IPS-18a (cell line): ENCODE data around the gene CFAP97D2.
"Not testable (repeated sequence)": the region's sequence is repeated elsewhere in the genome, so short reads cannot be mapped to it uniquely, and the experiment has no call there.

Experiments
- H3K27ac ChIP-seq: one replicate; pipeline ENCODE4 v1.5.1; 2013; ENCODE audit warnings: low read length
- H3K27me3 ChIP-seq: one replicate; pipeline ENCODE4 v1.6.1; 2013; ENCODE audit warnings: mild to moderate bottlenecking, low read length; ENCODE audit not compliant: control insufficient read depth, insufficient read depth
- H3K36me3 ChIP-seq: one replicate; pipeline ENCODE4 v1.6.1; 2013; ENCODE audit warnings: low read depth, low read length; ENCODE audit not compliant: control insufficient read depth
- H3K4me1 ChIP-seq: one replicate; pipeline ENCODE4 v1.6.1; 2013; ENCODE audit warnings: low read depth, low read length; ENCODE audit not compliant: control insufficient read depth
- H3K4me3 ChIP-seq: one replicate; pipeline ENCODE4 v1.5.1; 2013; ENCODE audit warnings: low read length
- H3K9ac ChIP-seq: one replicate; pipeline ENCODE4 v1.6.1; 2013; ENCODE audit warnings: mild to moderate bottlenecking, low read length, moderate library complexity
- H3K9me3 ChIP-seq: one replicate; pipeline ENCODE4 v1.6.1; 2013; ENCODE audit warnings: low read depth, low read length; ENCODE audit not compliant: control insufficient read depth

Gene CFAP97D2

GRCh38 chr13:114153485-114154080 lies 25.5 kb upstream of the CFAP97D2 start:
- Histone ChIP-seq H3K27ac (no peak overlapping the region), H3K4me1 (no peaks in the 10 kb centered on the region), H3K36me3 (no peaks in the 10 kb centered on the region), H3K9ac (no peak overlapping the region), H3K9me3 (no peaks in the 10 kb centered on the region), H3K27me3 (no peaks in the 10 kb centered on the region), H3K4me3 (no peak overlapping the region)

- no peak overlapping the region for H3K4me3 ChIP-seq
- no peaks in the 10 kb centered on the region for H3K9me3 ChIP-seq
- H3K36me3 ChIP-seq: no peaks in the 10 kb centered on the region
- no peak overlapping the region for H3K9ac ChIP-seq
- no peaks in the 10 kb centered on the region for H3K4me1 ChIP-seq
- H3K27ac ChIP-seq: no peak overlapping the region
- H3K27me3 ChIP-seq: no peaks in the 10 kb centered on the region
Observed at GRCh38 chr13:114154476-114154875, 24.6 kb upstream of the CFAP97D2 start.

- Histone ChIP-seq H3K36me3 (no peaks in the 10 kb centered on the region), H3K27me3 (no peaks in the 10 kb centered on the region), H3K9me3 (no peaks in the 10 kb centered on the region), H3K9ac (no peak overlapping the region), H3K4me1 (no peaks in the 10 kb centered on the region), H3K27ac (no peak overlapping the region), H3K4me3 (no peak overlapping the region)
Observed at GRCh38 chr13:114155320-114155719, 23.7 kb upstream of the CFAP97D2 start.

- Histone ChIP-seq H3K27ac (no peak overlapping the region), H3K4me1 (no peaks in the 10 kb centered on the region), H3K36me3 (no peaks in the 10 kb centered on the region), H3K4me3 (no peak overlapping the region), H3K9ac (no peak overlapping the region), H3K27me3 (no peaks in the 10 kb centered on the region), H3K9me3 (no peaks in the 10 kb centered on the region)
Observed at GRCh38 chr13:114155926-114156883, 22.9 kb upstream of the CFAP97D2 start.

GRCh38 chr13:114157869-114158495 lies 21.1 kb upstream of the CFAP97D2 start:
- no peak overlapping the region for H3K4me3 ChIP-seq
- H3K27me3 ChIP-seq: no peaks in the 10 kb centered on the region
- no peaks in the 10 kb centered on the region for H3K9me3 ChIP-seq
- H3K36me3 ChIP-seq: no peaks in the 10 kb centered on the region
- H3K4me1 ChIP-seq: no peaks in the 10 kb centered on the region
- H3K9ac ChIP-seq: no peak overlapping the region
- H3K27ac ChIP-seq: no peak overlapping the region

GRCh38 chr13:114158869-114159666 lies 20.0 kb upstream of the CFAP97D2 start:
- not testable (repeated sequence) for H3K27me3 ChIP-seq, H3K27ac ChIP-seq, H3K9me3 ChIP-seq, H3K9ac ChIP-seq, H3K36me3 ChIP-seq, H3K4me1 ChIP-seq, H3K4me3 ChIP-seq

GRCh38 chr13:114161028-114161556 lies 18.0 kb upstream of the CFAP97D2 start:
- no peak overlapping the region for H3K27ac ChIP-seq
- H3K36me3 ChIP-seq: no peaks in the 10 kb centered on the region
- H3K9ac ChIP-seq: no peak overlapping the region

GRCh38 chr13:114161644-114162532 lies 17.2 kb upstream of the CFAP97D2 start:
- Histone ChIP-seq H3K4me3 (no peak overlapping the region), H3K9ac (no peak overlapping the region), H3K27me3 (no peaks in the 10 kb centered on the region), H3K4me1 (no peaks in the 10 kb centered on the region), H3K9me3 (no peaks in the 10 kb centered on the region), H3K27ac (no peak overlapping the region), H3K36me3 (no peaks in the 10 kb centered on the region)

More at GRCh38 chr13:114161028-114161556, 18.0 kb upstream of the CFAP97D2 start:
- Histone ChIP-seq H3K4me3 (no peak overlapping the region), H3K9me3 (no peaks in the 10 kb centered on the region), H3K4me1 (no peaks in the 10 kb centered on the region), H3K27me3 (no peaks in the 10 kb centered on the region)

- Histone ChIP-seq H3K4me1 (no peaks in the 10 kb centered on the region), H3K9me3 (no peaks in the 10 kb centered on the region), H3K9ac (no peak overlapping the region), H3K27ac (no peak overlapping the region), H3K4me3 (no peak overlapping the region), H3K36me3 (no peaks in the 10 kb centered on the region), H3K27me3 (no peaks in the 10 kb centered on the region)
Observed at GRCh38 chr13:114162533-114162922, 16.5 kb upstream of the CFAP97D2 start.

GRCh38 chr13:114164053-114164452 lies 15.0 kb upstream of the CFAP97D2 start:
- H3K9ac ChIP-seq: no peak overlapping the region
- H3K4me3 ChIP-seq: no peak overlapping the region
- no peaks in the 10 kb centered on the region for H3K4me1 ChIP-seq
- H3K36me3 ChIP-seq: no peaks in the 10 kb centered on the region
- H3K27ac ChIP-seq: no peak overlapping the region
- H3K9me3 ChIP-seq: no peaks in the 10 kb centered on the region
- H3K27me3 ChIP-seq: no peaks in the 10 kb centered on the region
